ENCODE data around the gene SUGP1.

SUGP1 gene

DNA sequence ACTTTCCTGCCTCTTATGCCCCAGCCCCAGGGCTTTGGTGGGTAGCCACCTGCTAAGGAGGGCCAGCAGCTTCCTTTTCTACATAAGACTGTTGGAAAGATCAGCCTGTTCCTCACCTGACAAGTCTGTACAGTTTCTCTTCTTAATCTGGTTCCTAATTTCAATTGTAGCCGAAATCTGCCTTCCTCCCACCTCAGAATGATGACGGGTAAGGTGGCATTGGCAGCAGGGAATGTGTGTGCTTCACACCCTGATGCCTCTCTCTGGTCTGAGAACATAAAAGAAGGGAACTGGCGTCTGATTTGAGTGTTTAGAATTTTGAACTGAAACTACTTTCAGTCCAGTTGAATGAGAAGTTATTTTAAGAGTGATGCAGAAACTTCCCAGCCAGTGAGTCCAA is 16.3 kb upstream of the SUGP1 start:
- H4K8ac ChIP-seq (ENCODE audit: low read depth, low read length): no peak overlapping the region
- H3K27me3 ChIP-seq (ENCODE audit: insufficient read depth, low read length, poor library complexity): no peaks in the 10 kb centered on the region
- H3K18ac ChIP-seq (ENCODE audit: low read length): no peak overlapping the region
- no peak overlapping the region for H2AK5ac ChIP-seq (ENCODE audit: low read length)
- H3K27ac ChIP-seq (ENCODE audit: low read depth, low read length): no peak overlapping the region
- no peak overlapping the region for H3K9ac ChIP-seq (ENCODE audit: low read length)
- H2BK120ac ChIP-seq (ENCODE audit: low read depth, low read length): no peak overlapping the region
- no peak overlapping the region for H4K5ac ChIP-seq (ENCODE audit: low read length)
- H3K36me3 ChIP-seq (ENCODE audit: control insufficient read depth, insufficient read depth, low read length): peaks cover 12% of the 10 kb centered on the region
- DNase-seq: no peak
- no peak overlapping the region for H2BK15ac ChIP-seq (replicated peaks; ENCODE audit: low read depth)
- WGBS (ENCODE audit: extremely low coverage, insufficient coverage, low lambda C conversion rate): no CpG with 5 or more reads among the region's 3 CpGs
- H3K4ac ChIP-seq (ENCODE audit: low read depth, low read length): no peak overlapping the region
- peaks cover 4% of the 10 kb centered on the region for H3K79me1 ChIP-seq (ENCODE audit: low read length)
- H3K56ac ChIP-seq (ENCODE audit: low read length): no peak overlapping the region
- H3K4me1 ChIP-seq (ENCODE audit: control insufficient read depth, low read depth, low read length): no peaks in the 10 kb centered on the region
- H3K4me3 ChIP-seq (ENCODE audit: low read length): no peak overlapping the region
- H3K4me2 ChIP-seq (ENCODE audit: low read length): no peak overlapping the region
- no peaks in the 10 kb centered on the region for H3K79me2 ChIP-seq (ENCODE audit: control insufficient read depth, insufficient read depth, low read length)
- no peak overlapping the region for H3K23ac ChIP-seq (ENCODE audit: low read length)
- no peak overlapping the region for H2BK5ac ChIP-seq (ENCODE audit: low read length)

DNA sequence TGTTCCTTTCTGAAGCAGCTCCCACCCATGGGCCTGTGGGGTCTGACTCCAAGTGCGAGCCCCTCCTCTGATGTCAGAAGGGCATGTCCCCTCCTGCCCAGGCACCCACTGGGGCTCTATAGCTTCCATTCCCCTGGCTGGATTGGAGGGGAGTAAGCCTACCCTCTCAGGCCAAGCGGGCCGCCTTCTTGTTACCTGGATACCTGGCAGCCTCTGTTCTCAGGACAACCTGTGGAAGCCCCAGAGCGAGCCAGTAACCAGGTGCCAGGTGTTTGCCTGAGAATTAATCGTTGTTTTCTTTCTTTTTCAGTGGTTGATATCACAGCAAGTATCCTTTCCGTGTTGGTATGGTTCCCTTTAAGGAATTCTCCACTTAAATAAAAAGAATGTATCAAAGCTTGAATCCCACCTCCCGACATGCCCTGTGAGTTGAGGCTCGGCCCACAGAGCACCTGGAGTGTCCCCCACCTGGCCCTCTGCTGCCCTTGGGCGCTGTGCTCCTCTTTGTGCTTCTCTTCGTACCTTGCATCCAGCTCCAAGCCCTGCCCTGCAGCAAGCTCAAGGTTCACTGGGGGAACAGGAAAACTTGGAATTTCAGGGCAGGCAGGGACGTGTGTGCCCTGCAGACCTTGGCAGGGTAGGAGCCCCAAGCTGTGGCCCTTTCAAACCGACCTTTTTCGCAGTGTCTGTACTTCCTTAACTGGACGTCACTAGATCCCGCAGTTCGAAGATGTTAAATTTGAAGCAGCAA is 15.3 kb upstream of the SUGP1 start:
- no peak overlapping the region for H3K4me2 ChIP-seq (ENCODE audit: low read length)

GRCh38 chr19:19334989-19335344 is 14.7 kb upstream of the SUGP1 start:
- no peaks in the 10 kb centered on the region for H3K79me2 ChIP-seq (ENCODE audit: control insufficient read depth, insufficient read depth, low read length)
- DNase-seq: no peak
- no peak overlapping the region for H3K4ac ChIP-seq (ENCODE audit: low read depth, low read length)
- H3K4me1 ChIP-seq (ENCODE audit: control insufficient read depth, low read depth, low read length): no peaks in the 10 kb centered on the region
- H3K18ac ChIP-seq (ENCODE audit: low read length): no peak overlapping the region
- no peak overlapping the region for H3K23ac ChIP-seq (ENCODE audit: low read length)
- H3K56ac ChIP-seq (ENCODE audit: low read length): no peak overlapping the region
- no peak overlapping the region for H4K5ac ChIP-seq (ENCODE audit: low read length)
- H2BK120ac ChIP-seq (ENCODE audit: low read depth, low read length): no peak overlapping the region
- H3K9ac ChIP-seq (ENCODE audit: low read length): no peak overlapping the region
- H3K4me2 ChIP-seq (ENCODE audit: low read length): no peak overlapping the region
- no peaks in the 10 kb centered on the region for H3K27me3 ChIP-seq (ENCODE audit: insufficient read depth, low read length, poor library complexity)
- H2BK5ac ChIP-seq (ENCODE audit: low read length): no peak overlapping the region
- H3K79me1 ChIP-seq (ENCODE audit: low read length): peaks cover 4% of the 10 kb centered on the region
- H4K8ac ChIP-seq (ENCODE audit: low read depth, low read length): no peak overlapping the region
- H2BK15ac ChIP-seq (replicated peaks; ENCODE audit: low read depth): no peak overlapping the region
- no peak overlapping the region for H2AK5ac ChIP-seq (ENCODE audit: low read length)
- H3K4me3 ChIP-seq (ENCODE audit: low read length): no peak overlapping the region
- H3K36me3 ChIP-seq (ENCODE audit: control insufficient read depth, insufficient read depth, low read length): peaks cover 8% of the 10 kb centered on the region
- WGBS (ENCODE audit: extremely low coverage, insufficient coverage, low lambda C conversion rate): no CpG with 5 or more reads among the region's 3 CpGs
- no peak overlapping the region for H3K27ac ChIP-seq (ENCODE audit: low read depth, low read length)

More for the DNA sequence above, 15.3 kb upstream of the SUGP1 start:
- no peaks in the 10 kb centered on the region for H3K4me1 ChIP-seq (ENCODE audit: control insufficient read depth, low read depth, low read length)
- no peak overlapping the region for H2BK15ac ChIP-seq (replicated peaks; ENCODE audit: low read depth)
- WGBS (ENCODE audit: extremely low coverage, insufficient coverage, low lambda C conversion rate): no CpG with 5 or more reads among the region's 16 CpGs
- peaks cover 8% of the 10 kb centered on the region for H3K36me3 ChIP-seq (ENCODE audit: control insufficient read depth, insufficient read depth, low read length)
- no peak overlapping the region for H4K8ac ChIP-seq (ENCODE audit: low read depth, low read length)
- no peak overlapping the region for H4K5ac ChIP-seq (ENCODE audit: low read length)
- H3K56ac ChIP-seq (ENCODE audit: low read length): no peak overlapping the region
- H2BK5ac ChIP-seq (ENCODE audit: low read length): no peak overlapping the region
- no peak overlapping the region for H2AK5ac ChIP-seq (ENCODE audit: low read length)
- no peak overlapping the region for H3K27ac ChIP-seq (ENCODE audit: low read depth, low read length)
- no peaks in the 10 kb centered on the region for H3K27me3 ChIP-seq (ENCODE audit: insufficient read depth, low read length, poor library complexity)
- H3K79me1 ChIP-seq (ENCODE audit: low read length): peaks cover 4% of the 10 kb centered on the region
- H3K18ac ChIP-seq (ENCODE audit: low read length): no peak overlapping the region
- no peak overlapping the region for H3K4me3 ChIP-seq (ENCODE audit: low read length)
- no peaks in the 10 kb centered on the region for H3K79me2 ChIP-seq (ENCODE audit: control insufficient read depth, insufficient read depth, low read length)
- no peak overlapping the region for H3K4ac ChIP-seq (ENCODE audit: low read depth, low read length)
- H2BK120ac ChIP-seq (ENCODE audit: low read depth, low read length): no peak overlapping the region
- no peak for DNase-seq
- no peak overlapping the region for H3K9ac ChIP-seq (ENCODE audit: low read length)
- no peak overlapping the region for H3K23ac ChIP-seq (ENCODE audit: low read length)

DNA sequence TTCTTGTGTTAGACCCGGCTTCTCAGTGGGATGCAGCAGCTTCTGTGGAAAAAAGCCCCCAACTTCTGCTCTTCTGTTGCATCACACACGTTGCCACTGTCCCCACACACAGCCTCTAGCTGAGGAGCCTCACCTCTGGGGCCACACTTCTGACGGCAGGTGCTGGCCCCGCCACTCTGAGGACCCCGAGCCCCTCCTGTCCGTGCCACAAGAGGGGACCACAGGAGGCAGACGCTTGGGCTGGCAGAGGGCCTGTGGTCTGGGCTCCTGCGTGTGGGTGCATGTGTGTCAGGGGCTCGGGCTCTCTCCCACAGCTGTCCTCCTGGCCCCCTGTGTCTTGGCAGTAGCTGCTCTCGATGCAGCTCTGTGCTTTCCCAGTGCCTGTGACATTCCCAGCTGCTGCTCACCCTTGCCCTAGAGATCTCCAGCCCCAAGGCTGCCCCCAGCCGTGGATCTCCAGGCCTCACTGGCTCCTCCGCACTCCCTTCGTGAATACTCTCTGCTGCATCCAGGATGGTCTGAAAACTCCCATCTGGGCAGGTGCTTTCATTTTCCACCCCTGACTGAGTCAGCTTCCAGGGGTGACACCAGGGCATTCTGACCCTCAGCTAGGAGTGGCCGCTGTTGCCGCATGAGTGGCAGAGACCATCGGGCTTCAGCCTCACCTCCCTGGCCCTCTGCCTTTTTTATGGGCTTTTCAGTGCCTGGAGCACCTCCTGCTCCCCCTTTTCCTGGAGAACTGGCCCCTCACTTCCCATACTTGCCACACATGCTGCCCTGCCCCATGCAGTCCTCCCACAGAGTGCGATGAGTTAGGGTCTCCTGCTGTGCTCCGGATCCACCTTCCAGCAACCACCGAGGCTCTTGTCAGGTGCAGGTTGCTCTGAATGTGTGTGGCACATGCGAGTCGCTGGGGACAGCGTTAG is 14.0 kb upstream of the SUGP1 start:
- Histone ChIP-seq H3K18ac (ENCODE audit: low read length) (no peak overlapping the region), H3K56ac (ENCODE audit: low read length) (no peak overlapping the region)

GRCh38 chr19:19329126-19329525 is 8.8 kb upstream of the SUGP1 start:
- WGBS (ENCODE audit: extremely low coverage, insufficient coverage, low lambda C conversion rate): no CpG with 5 or more reads among the region's 6 CpGs
- Histone ChIP-seq H3K4me2 (ENCODE audit: low read length) (no peak overlapping the region), H3K18ac (ENCODE audit: low read length) (no peak overlapping the region), H2BK120ac (ENCODE audit: low read depth, low read length) (no peak overlapping the region), H3K27ac (ENCODE audit: low read depth, low read length) (no peak overlapping the region), H3K4ac (ENCODE audit: low read depth, low read length) (no peak overlapping the region), H3K9ac (ENCODE audit: low read length) (no peak overlapping the region), H2BK15ac (replicated peaks; ENCODE audit: low read depth) (no peak overlapping the region), H3K23ac (ENCODE audit: low read length) (no peak overlapping the region), H2AK5ac (ENCODE audit: low read length) (no peak overlapping the region), H4K5ac (ENCODE audit: low read length) (no peak overlapping the region), H3K79me1 (ENCODE audit: low read length) (peaks cover 9% of the 10 kb centered on the region), H4K8ac (ENCODE audit: low read depth, low read length) (no peak overlapping the region), H3K4me3 (ENCODE audit: low read length) (no peak overlapping the region), H3K4me1 (ENCODE audit: control insufficient read depth, low read depth, low read length) (no peaks in the 10 kb centered on the region), H3K56ac (ENCODE audit: low read length) (no peak overlapping the region), H2BK5ac (ENCODE audit: low read length) (no peak overlapping the region), H3K27me3 (ENCODE audit: insufficient read depth, low read length, poor library complexity) (no peaks in the 10 kb centered on the region), H3K79me2 (ENCODE audit: control insufficient read depth, insufficient read depth, low read length) (peaks cover 5% of the 10 kb centered on the region), H3K36me3 (ENCODE audit: control insufficient read depth, insufficient read depth, low read length) (peaks cover 3% of the 10 kb centered on the region)
- DNase-seq: no peak

More for the DNA sequence above, 14.0 kb upstream of the SUGP1 start:
- no peaks in the 10 kb centered on the region for H3K27me3 ChIP-seq (ENCODE audit: insufficient read depth, low read length, poor library complexity)
- WGBS (ENCODE audit: extremely low coverage, insufficient coverage, low lambda C conversion rate): no CpG with 5 or more reads among the region's 22 CpGs
- H2AK5ac ChIP-seq (ENCODE audit: low read length): no peak overlapping the region
- H3K4me1 ChIP-seq (ENCODE audit: control insufficient read depth, low read depth, low read length): no peaks in the 10 kb centered on the region
- H3K4me3 ChIP-seq (ENCODE audit: low read length): no peak overlapping the region
- H4K8ac ChIP-seq (ENCODE audit: low read depth, low read length): no peak overlapping the region
- H3K79me1 ChIP-seq (ENCODE audit: low read length): peaks cover 4% of the 10 kb centered on the region
- no peak overlapping the region for H4K5ac ChIP-seq (ENCODE audit: low read length)
- no peak overlapping the region for H3K9ac ChIP-seq (ENCODE audit: low read length)
- H2BK15ac ChIP-seq (replicated peaks; ENCODE audit: low read depth): no peak overlapping the region
- no peak overlapping the region for H3K4ac ChIP-seq (ENCODE audit: low read depth, low read length)
- no peak overlapping the region for H3K4me2 ChIP-seq (ENCODE audit: low read length)
- H3K79me2 ChIP-seq (ENCODE audit: control insufficient read depth, insufficient read depth, low read length): no peaks in the 10 kb centered on the region
- H2BK120ac ChIP-seq (ENCODE audit: low read depth, low read length): no peak overlapping the region
- H3K23ac ChIP-seq (ENCODE audit: low read length): no peak overlapping the region
- no peak for DNase-seq
- H3K36me3 ChIP-seq (ENCODE audit: control insufficient read depth, insufficient read depth, low read length): peaks cover 8% of the 10 kb centered on the region
- no peak overlapping the region for H3K27ac ChIP-seq (ENCODE audit: low read depth, low read length)
- H2BK5ac ChIP-seq (ENCODE audit: low read length): no peak overlapping the region
